ENCODE measurements around the gene CD55.

Gene CD55

GRCh38 chr1:207342332-207342731, 20.9 kb downstream of the CD55 start:
- H3K9me3 ChIP-seq (ENCODE audit: control insufficient read depth, low read length), result no peaks in the 10 kb centered on the region
- no peak overlapping the region for H3K27ac ChIP-seq (ENCODE audit: insufficient read depth, low read depth, low read length, poor library complexity, severe bottlenecking)
- no peak overlapping the region for H3K4me3 ChIP-seq (ENCODE audit: insufficient read depth, low read depth, low read length)
- peaks cover 5% of the 10 kb centered on the region for H3K4me1 ChIP-seq (ENCODE audit: control insufficient read depth, insufficient read depth, low read length)
- H3K27me3 ChIP-seq (ENCODE audit: control insufficient read depth, insufficient read depth, low read length, poor library complexity, severe bottlenecking), result no peaks in the 10 kb centered on the region
- 92% methylated on average over 1 of the region's 1 CpG for WGBS, 2 experiments
- no peaks in the 10 kb centered on the region for H3K36me3 ChIP-seq (ENCODE audit: control insufficient read depth, insufficient read depth, low read length)

GRCh38 chr1:207343675-207344074, 22.2 kb downstream of the CD55 start:
- H3K27ac ChIP-seq (ENCODE audit: insufficient read depth, low read depth, low read length, poor library complexity, severe bottlenecking), result no peak overlapping the region
- H3K9me3 ChIP-seq (ENCODE audit: control insufficient read depth, low read length), result no peaks in the 10 kb centered on the region
- no peak overlapping the region for H3K4me3 ChIP-seq (ENCODE audit: insufficient read depth, low read depth, low read length)
- H3K4me1 ChIP-seq (ENCODE audit: control insufficient read depth, insufficient read depth, low read length), result peaks cover 5% of the 10 kb centered on the region
- H3K36me3 ChIP-seq (ENCODE audit: control insufficient read depth, insufficient read depth, low read length), result peaks cover 5% of the 10 kb centered on the region
- H3K27me3 ChIP-seq (ENCODE audit: control insufficient read depth, insufficient read depth, low read length, poor library complexity, severe bottlenecking), result no peaks in the 10 kb centered on the region

DNA sequence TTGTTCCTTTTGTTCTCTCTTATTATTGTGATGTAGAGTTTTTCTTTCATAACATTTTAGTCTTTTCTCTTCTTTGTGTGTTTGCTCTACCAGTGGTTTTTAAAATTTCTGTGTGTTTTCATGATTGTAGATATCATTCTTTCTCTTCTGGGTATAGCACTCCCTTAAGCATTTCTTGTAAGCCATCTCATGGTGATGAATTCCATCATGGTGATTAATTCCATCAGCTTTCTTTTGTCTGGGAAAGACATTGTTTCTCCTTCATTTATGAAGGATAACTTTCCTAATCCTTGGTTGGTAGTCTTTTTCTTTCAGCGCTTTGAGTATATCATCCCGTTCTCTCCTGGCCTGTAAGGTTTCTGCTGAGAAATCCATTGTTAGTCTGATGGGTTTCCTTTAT, 22.7 kb downstream of the CD55 start:
- Histone ChIP-seq H3K27ac (ENCODE audit: insufficient read depth, low read depth, low read length, poor library complexity, severe bottlenecking) (no peak overlapping the region), H3K9me3 (ENCODE audit: control insufficient read depth, low read length) (no peaks in the 10 kb centered on the region), H3K36me3 (ENCODE audit: control insufficient read depth, insufficient read depth, low read length) (peaks cover 5% of the 10 kb centered on the region), H3K27me3 (ENCODE audit: control insufficient read depth, insufficient read depth, low read length, poor library complexity, severe bottlenecking) (no peaks in the 10 kb centered on the region), H3K4me3 (ENCODE audit: insufficient read depth, low read depth, low read length) (no peak overlapping the region), H3K4me1 (ENCODE audit: control insufficient read depth, insufficient read depth, low read length) (peaks cover 5% of the 10 kb centered on the region)
- 71 to 73% methylated on average over 2 of the region's 2 CpGs for WGBS, 2 experiments

DNA sequence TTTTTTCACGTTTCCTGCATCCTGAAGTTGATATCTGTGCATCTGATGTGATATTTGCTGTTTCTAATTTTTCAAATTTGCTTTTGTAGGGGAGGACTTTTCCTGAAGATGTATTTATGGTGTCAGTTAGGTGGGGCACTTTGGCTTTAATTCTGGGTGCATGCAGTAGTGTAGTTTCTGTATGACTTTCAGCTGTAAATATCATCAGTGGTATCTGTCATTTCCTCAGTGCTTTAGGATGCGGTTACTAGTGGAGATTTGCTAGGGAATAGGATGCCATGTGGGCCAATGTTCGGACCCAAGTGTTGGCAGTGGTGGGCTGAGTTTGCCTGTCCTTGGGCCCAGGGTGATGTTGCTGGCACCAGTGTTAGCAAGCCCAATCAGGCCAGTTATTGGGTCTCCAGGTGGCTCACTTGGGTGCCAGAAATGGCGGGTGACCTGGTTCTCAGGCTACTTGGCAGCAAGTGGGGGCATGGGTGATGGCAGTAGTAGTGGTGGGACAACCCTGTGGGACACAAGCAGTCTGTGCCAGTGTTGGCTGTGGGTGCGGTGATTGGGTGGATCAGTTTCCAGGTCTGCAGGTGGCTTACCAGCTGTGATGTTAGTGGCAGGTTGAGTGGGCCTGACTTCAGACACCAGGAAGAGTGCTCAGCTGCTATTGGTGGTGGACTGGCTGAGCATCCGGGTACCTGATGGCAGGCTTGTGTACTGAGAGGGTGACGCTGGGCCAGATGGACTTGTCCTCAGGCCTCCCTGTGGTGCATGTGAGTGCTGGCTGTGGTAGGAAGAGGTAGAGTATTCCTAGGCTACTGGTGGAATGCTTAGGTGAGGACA, 24.4 kb downstream of the CD55 start:
- Histone ChIP-seq H3K36me3 (ENCODE audit: control insufficient read depth, insufficient read depth, low read length) (peaks cover 5% of the 10 kb centered on the region), H3K27ac (ENCODE audit: insufficient read depth, low read depth, low read length, poor library complexity, severe bottlenecking) (no peak overlapping the region), H3K9me3 (ENCODE audit: control insufficient read depth, low read length) (no peaks in the 10 kb centered on the region), H3K4me1 (ENCODE audit: control insufficient read depth, insufficient read depth, low read length) (peaks cover 5% of the 10 kb centered on the region), H3K4me3 (ENCODE audit: insufficient read depth, low read depth, low read length) (no peak overlapping the region), H3K27me3 (ENCODE audit: control insufficient read depth, insufficient read depth, low read length, poor library complexity, severe bottlenecking) (no peaks in the 10 kb centered on the region)
- WGBS, 2 experiments, result 80 to 81% methylated on average over 7 of the region's 7 CpGs

GRCh38 chr1:207346513-207346912, 25.0 kb downstream of the CD55 start:
- no peak overlapping the region for H3K4me3 ChIP-seq (ENCODE audit: insufficient read depth, low read depth, low read length)
- WGBS, 2 experiments, result 86 to 90% methylated on average over 3 of the region's 3 CpGs
- H3K4me1 ChIP-seq (ENCODE audit: control insufficient read depth, insufficient read depth, low read length), result peaks cover 5% of the 10 kb centered on the region
- H3K27me3 ChIP-seq (ENCODE audit: control insufficient read depth, insufficient read depth, low read length, poor library complexity, severe bottlenecking), result no peaks in the 10 kb centered on the region
- peaks cover 5% of the 10 kb centered on the region for H3K36me3 ChIP-seq (ENCODE audit: control insufficient read depth, insufficient read depth, low read length)
- H3K27ac ChIP-seq (ENCODE audit: insufficient read depth, low read depth, low read length, poor library complexity, severe bottlenecking), result no peak overlapping the region
- no peaks in the 10 kb centered on the region for H3K9me3 ChIP-seq (ENCODE audit: control insufficient read depth, low read length)

GRCh38 chr1:207349979-207350378, 28.5 kb downstream of the CD55 start:
- Histone ChIP-seq H3K27ac (ENCODE audit: insufficient read depth, low read depth, low read length, poor library complexity, severe bottlenecking) (no peak overlapping the region), H3K9me3 (ENCODE audit: control insufficient read depth, low read length) (no peaks in the 10 kb centered on the region), H3K4me3 (ENCODE audit: insufficient read depth, low read depth, low read length) (no peak overlapping the region), H3K27me3 (ENCODE audit: control insufficient read depth, insufficient read depth, low read length, poor library complexity, severe bottlenecking) (no peaks in the 10 kb centered on the region), H3K4me1 (ENCODE audit: control insufficient read depth, insufficient read depth, low read length) (no peaks in the 10 kb centered on the region), H3K36me3 (ENCODE audit: control insufficient read depth, insufficient read depth, low read length) (peaks cover 5% of the 10 kb centered on the region)
- whole genome bisulfite sequencing, 2 experiments, result 88 to 90% methylated on average over 2 of the region's 2 CpGs

DNA sequence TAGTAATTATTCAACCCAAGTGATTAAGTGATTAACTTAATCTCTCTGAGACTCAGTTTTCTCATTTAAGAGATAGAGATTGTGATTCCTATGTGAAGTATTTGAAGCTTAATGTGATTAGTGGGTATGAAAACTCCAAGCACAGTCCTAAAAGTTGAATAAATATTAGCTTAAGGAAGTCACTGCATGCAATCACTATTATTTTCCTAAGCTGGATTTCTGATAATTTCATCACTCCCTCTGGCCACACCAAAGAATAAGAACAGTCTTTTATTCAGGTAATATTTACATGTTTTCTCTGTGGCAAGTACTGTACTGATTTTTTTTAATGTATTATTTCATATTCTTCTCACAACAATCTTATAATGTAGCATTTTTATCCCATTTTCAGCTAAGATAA, 31.1 kb downstream of the CD55 start:
- H3K27me3 ChIP-seq (ENCODE audit: control insufficient read depth, insufficient read depth, low read length, poor library complexity, severe bottlenecking), result no peaks in the 10 kb centered on the region
- no peaks in the 10 kb centered on the region for H3K9me3 ChIP-seq (ENCODE audit: control insufficient read depth, low read length)
- no peaks in the 10 kb centered on the region for H3K4me1 ChIP-seq (ENCODE audit: control insufficient read depth, insufficient read depth, low read length)
- H3K27ac ChIP-seq (ENCODE audit: insufficient read depth, low read depth, low read length, poor library complexity, severe bottlenecking), result no peak overlapping the region
- peaks cover 4% of the 10 kb centered on the region for H3K36me3 ChIP-seq (ENCODE audit: control insufficient read depth, insufficient read depth, low read length)
- H3K4me3 ChIP-seq (ENCODE audit: insufficient read depth, low read depth, low read length), result no peak overlapping the region

DNA sequence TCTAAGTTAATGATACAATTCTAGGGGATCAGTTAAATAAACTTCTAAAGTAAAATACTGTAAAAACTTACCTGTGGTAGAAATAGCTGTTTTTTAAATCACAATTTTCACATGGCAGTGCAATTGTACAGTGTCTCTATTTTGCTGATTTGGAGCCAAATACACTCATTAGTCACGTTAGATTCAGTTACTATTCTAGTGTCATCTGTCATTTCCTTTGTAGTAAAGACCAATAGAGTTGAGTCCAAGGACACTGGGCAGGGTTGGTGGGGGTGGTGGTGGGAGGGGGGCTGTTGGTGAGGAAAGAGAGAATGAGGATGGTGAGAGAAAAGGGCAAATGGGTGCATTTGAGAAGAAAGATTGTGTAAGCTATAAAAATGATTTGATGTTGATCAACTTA, 33.6 kb downstream of the CD55 start:
- Histone ChIP-seq H3K27ac (ENCODE audit: insufficient read depth, low read depth, low read length, poor library complexity, severe bottlenecking) (no peak overlapping the region), H3K27me3 (ENCODE audit: control insufficient read depth, insufficient read depth, low read length, poor library complexity, severe bottlenecking) (no peaks in the 10 kb centered on the region), H3K4me3 (ENCODE audit: insufficient read depth, low read depth, low read length) (no peak overlapping the region), H3K9me3 (ENCODE audit: control insufficient read depth, low read length) (no peaks in the 10 kb centered on the region), H3K4me1 (ENCODE audit: control insufficient read depth, insufficient read depth, low read length) (no peaks in the 10 kb centered on the region), H3K36me3 (ENCODE audit: control insufficient read depth, insufficient read depth, low read length) (no peaks in the 10 kb centered on the region)
- WGBS, 2 experiments, result 67 to 83% methylated on average over 1 of the region's 1 CpG

DNA sequence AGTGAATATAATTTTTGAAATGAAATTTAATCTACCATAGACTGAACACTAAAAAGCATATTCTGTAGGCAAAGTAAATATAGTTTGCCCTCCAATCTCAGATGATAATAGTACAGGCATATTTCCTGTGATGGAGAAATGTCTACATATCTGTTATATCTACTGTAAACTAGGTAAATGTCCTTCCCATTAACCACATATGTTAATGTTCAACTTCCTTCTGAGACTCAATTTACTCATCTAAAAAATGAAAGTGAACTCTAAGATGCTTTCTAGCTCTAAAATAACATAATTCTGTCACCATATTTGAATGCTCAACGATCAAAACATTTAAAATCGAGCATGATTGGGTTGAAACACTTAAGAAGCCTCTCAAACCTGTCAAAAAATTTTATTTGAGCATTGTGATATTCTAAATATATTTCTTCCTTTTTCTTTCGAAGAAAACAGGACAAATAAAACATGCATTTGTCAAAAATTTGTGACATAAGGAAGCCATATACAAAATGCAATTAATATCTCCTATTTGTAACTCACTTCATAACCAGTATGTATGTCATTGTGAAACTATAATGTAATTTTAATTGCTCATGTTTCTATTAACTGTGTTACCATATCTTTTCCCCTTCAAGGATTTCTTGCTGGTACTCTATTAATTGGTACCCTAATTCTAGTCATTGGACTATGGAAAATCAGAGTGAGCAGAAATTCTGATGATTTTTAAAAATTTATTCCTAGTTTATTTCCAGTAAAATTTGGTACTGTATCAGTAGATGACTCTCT, 34.2 kb downstream of the CD55 start:
- H3K4me3 ChIP-seq (ENCODE audit: insufficient read depth, low read depth, low read length), result no peak overlapping the region
- H3K27me3 ChIP-seq (ENCODE audit: control insufficient read depth, insufficient read depth, low read length, poor library complexity, severe bottlenecking), result no peaks in the 10 kb centered on the region
- no peaks in the 10 kb centered on the region for H3K4me1 ChIP-seq (ENCODE audit: control insufficient read depth, insufficient read depth, low read length)
- WGBS, 2 experiments, result 89 to 98% methylated on average over 2 of the region's 3 CpGs
- H3K27ac ChIP-seq (ENCODE audit: insufficient read depth, low read depth, low read length, poor library complexity, severe bottlenecking), result no peak overlapping the region
- no peaks in the 10 kb centered on the region for H3K36me3 ChIP-seq (ENCODE audit: control insufficient read depth, insufficient read depth, low read length)
- H3K9me3 ChIP-seq (ENCODE audit: control insufficient read depth, low read length), result no peaks in the 10 kb centered on the region

DNA sequence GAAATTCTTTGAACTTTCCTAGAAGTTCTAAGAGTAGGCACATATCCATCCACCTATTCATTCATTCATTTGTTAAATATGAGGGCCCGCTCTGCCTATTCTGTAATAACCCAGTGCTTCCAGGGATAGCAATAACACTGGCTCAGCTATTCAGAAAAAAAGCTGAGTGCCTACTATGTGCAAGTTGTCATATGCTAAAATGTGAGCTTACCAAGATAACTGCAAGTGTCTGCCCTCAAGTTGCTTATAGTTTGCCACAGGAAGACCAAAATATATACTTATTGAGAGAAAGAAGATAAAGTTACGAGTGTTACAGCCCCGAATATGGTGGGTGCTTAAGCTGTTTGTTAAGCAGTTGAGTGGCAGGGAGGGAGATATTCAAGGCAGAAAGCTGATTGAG, 39.6 kb downstream of the CD55 start:
- Histone ChIP-seq H3K36me3 (ENCODE audit: control insufficient read depth, insufficient read depth, low read length) (no peaks in the 10 kb centered on the region), H3K4me3 (ENCODE audit: insufficient read depth, low read depth, low read length) (no peak overlapping the region), H3K9me3 (ENCODE audit: control insufficient read depth, low read length) (no peaks in the 10 kb centered on the region), H3K4me1 (ENCODE audit: control insufficient read depth, insufficient read depth, low read length) (no peaks in the 10 kb centered on the region), H3K27me3 (ENCODE audit: control insufficient read depth, insufficient read depth, low read length, poor library complexity, severe bottlenecking) (no peaks in the 10 kb centered on the region), H3K27ac (ENCODE audit: insufficient read depth, low read depth, low read length, poor library complexity, severe bottlenecking) (no peak overlapping the region)
- 74 to 79% methylated on average over 3 of the region's 3 CpGs for WGBS, 2 experiments
